PC-9 (cell line): ENCODE results near the gene PLA2G2E.

Source experiments
- CTCF ChIP-seq: fragments of 200-600 bp; sonication (generic); conservative IDR thresholded peaks from 2 replicates; pipeline ENCODE4 v1.6.1; 2017; ENCODE audit warnings: mixed run types, antibody characterized with exemption, mild to moderate bottlenecking, moderate library complexity
- EZH2 ChIP-seq: fragments of 200-600 bp; sonication (generic); IDR thresholded peaks from 2 replicates; pipeline ENCODE4 v1.8.0; 2017; ENCODE audit warnings: antibody characterized with exemption, low read depth

DNA sequence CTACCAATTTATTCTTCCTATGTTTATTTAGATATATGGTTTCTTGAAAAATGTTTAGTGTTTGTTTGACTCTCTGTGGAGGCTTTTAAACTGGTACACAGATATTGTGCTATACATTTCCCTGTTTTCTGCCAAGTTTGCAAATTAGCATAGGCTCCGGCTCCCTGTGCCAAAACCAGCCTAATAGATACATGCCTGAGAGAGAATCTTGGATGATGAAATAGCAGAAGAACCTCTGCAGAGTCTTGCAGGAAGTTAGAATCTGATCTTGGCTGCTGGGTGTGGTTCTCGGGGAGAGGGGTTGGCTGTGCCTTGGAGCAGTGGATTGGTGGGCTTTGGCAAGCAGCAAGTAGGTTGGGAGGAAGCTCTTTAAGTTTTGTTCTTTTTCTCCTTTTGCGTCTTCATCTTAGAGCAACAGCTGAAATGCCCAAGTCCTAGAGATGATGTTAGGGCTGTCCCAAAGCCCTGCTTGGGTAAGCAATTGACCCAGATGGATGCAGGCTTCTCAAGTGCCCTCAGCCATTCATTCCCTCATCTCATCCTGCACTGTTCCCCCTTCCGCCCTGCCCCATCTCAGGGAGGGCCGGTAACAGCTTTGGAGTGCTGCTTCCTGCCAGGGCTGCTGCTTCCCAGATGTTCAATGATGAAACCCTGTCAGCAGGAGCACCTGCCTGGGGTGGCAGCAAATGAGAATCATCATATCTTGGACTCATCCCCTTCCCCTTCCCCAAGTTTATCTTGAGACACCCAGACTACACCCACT lies 46.7 kb upstream of the PLA2G2E start:
- TF ChIP-seq CTCF, result no peak
- no peak for TF ChIP-seq EZH2
